HCT116 (cell line): ENCODE measurements around the gene PLEK2. TPM values are rescaled to one million over a fixed set of nuclear protein-coding genes. Genes with fewer than 3 reads are reported as not detected.

ENCODE experiments used
- ATAC-seq: fragments of 200-7000 bp; cut with Tn5 transposase; 2 replicates; pipeline ENCODE4 v1.9.1; 2020; ENCODE audit warnings: mild to moderate bottlenecking, moderate library complexity
- BruUV-seq: library from RNA; stranded (reverse); fragments of 400-500 nt; replicated peaks from 2 replicates; lab custom pipeline; 2021; lab: Mats Ljungman, UMichigan
- CTCF ChIA-PET: fragments of 300-600 bp; sonication (Branson Sonifier 250); formaldehyde crosslinking; loops from one replicate; lab custom pipeline; 2021; ENCODE audit warnings: antibody characterized with exemption; lab: Charles Lee
- POLR2A ChIA-PET: fragments of 300-600, 350-600 bp; sonication (Branson Sonifier 250); formaldehyde crosslinking; loops from one replicate; lab custom pipeline; 2021; ENCODE audit warnings: antibody characterized with exemption; lab: Charles Lee
- RAD21 ChIA-PET, 2 experiments: fragments of 300-600 bp; sonication (Branson Sonifier 250); formaldehyde crosslinking; loops; one replicate each; lab custom pipeline; 2023; ENCODE audit warnings: low total read pairs in 2 of 2; ENCODE audit not compliant: uncharacterized antibody in 2 of 2, unreplicated experiment in 2 of 2, low non-redundant PET in 1 of 2; lab: Charles Lee
- DNase-seq: peaks from one replicate; pipeline ENCODE4 v3.0.0-alpha.2; 2010; ENCODE audit warnings: low read depth, low spot score
- H2AFZ ChIP-seq: fragments of 200-600 bp; shearing (Covaris generic), sonication (generic); 2 replicates; pipeline ENCODE4 v1.6.1; 2017; ENCODE audit warnings: low read depth, mixed run types, mixed read lengths, antibody characterized with exemption, low read length; ENCODE audit not compliant: poor library complexity, severe bottlenecking
- H3K27ac ChIP-seq: 2 replicates; pipeline ENCODE4 v1.5.1; 2012; ENCODE audit warnings: low read depth, low read length
- H3K27me3 ChIP-seq: fragments of 200-600 bp; sonication (generic); 2 replicates; pipeline ENCODE4 v1.6.1; 2016; ENCODE audit warnings: mixed run types, low read length, mixed read lengths; ENCODE audit not compliant: insufficient read depth
- H3K36me3 ChIP-seq, 2 experiments: fragments of 200-500 bp in 1 of 2; fragments of 200-600 bp in 1 of 2; sonication (Bioruptor generic) in 1 of 2; sonication (generic) in 1 of 2; 2 replicates each; pipeline versions ENCODE4 v1.5.1 to v1.6.1; 2014 to 2016; ENCODE audit warnings: low read length in 2 of 2, inconsistent platforms in 1 of 2, mixed read lengths in 1 of 2, mixed run types in 1 of 2; ENCODE audit not compliant: insufficient read depth in 2 of 2, control insufficient read depth in 1 of 2
- H3K4me1 ChIP-seq, 2 experiments: fragments of 200-600 bp in 1 of 2; sonication (generic) in 1 of 2; 2 replicates each; pipeline versions ENCODE4 v1.5.1 to v1.6.1; 2012 to 2017; ENCODE audit warnings: low read length in 2 of 2, inconsistent platforms in 1 of 2, mild to moderate bottlenecking in 1 of 2, mixed read lengths in 1 of 2, mixed run types in 1 of 2, moderate library complexity in 1 of 2; ENCODE audit not compliant: insufficient read depth in 2 of 2, control insufficient read depth in 1 of 2
- H3K4me2 ChIP-seq: fragments of 200-600 bp; sonication (generic); 2 replicates; pipeline ENCODE4 v1.6.1; 2017; ENCODE audit warnings: mixed run types, low read length, mixed read lengths
- H3K4me3 ChIP-seq, 2 experiments: fragments of 200-600 bp in 1 of 2; sonication (generic) in 1 of 2; replicated peaks in 1 of 2; 2 replicates each; pipeline ENCODE4 v1.5.1; 2011 to 2016; ENCODE audit warnings: low read length in 2 of 2, control low read depth in 1 of 2, low read depth in 1 of 2, mild to moderate bottlenecking in 1 of 2, mixed read lengths in 1 of 2, mixed run types in 1 of 2
- H3K79me2 ChIP-seq: fragments of 200-600 bp; sonication (generic); 2 replicates; pipeline ENCODE4 v1.6.1; 2017; ENCODE audit warnings: mild to moderate bottlenecking, mixed run types, low read length, moderate library complexity, mixed read lengths; ENCODE audit not compliant: insufficient read depth
- H3K9ac ChIP-seq: fragments of 200-600 bp; sonication (generic); 2 replicates; pipeline ENCODE4 v1.6.1; 2016; ENCODE audit warnings: low read length, mixed read lengths
- H3K9me2 ChIP-seq: fragments of 200-600 bp; sonication (generic), shearing (Covaris generic); 2 replicates; pipeline ENCODE4 v1.6.1; 2017; ENCODE audit warnings: mixed run types, mild to moderate bottlenecking, moderate library complexity; ENCODE audit not compliant: insufficient read depth
- H3K9me3 ChIP-seq, 2 experiments: fragments of 200-500 bp in 1 of 2; fragments of 200-600 bp in 1 of 2; sonication (Bioruptor generic) in 1 of 2; sonication (generic) in 1 of 2; 2 replicates each; pipeline ENCODE4 v1.6.1; 2014 to 2017; ENCODE audit warnings: low read length in 2 of 2, mixed read lengths in 2 of 2, inconsistent platforms in 1 of 2, low read depth in 1 of 2, mild to moderate bottlenecking in 1 of 2, mixed run types in 1 of 2, moderate library complexity in 1 of 2; ENCODE audit not compliant: control insufficient read depth in 1 of 2, insufficient read depth in 1 of 2
- H4K20me1 ChIP-seq: fragments of 200-600 bp; sonication (generic), shearing (Covaris generic); 2 replicates; pipeline ENCODE4 v1.6.1; 2017; ENCODE audit warnings: mixed run types, mild to moderate bottlenecking, moderate library complexity; ENCODE audit not compliant: insufficient read depth
- ATF3 ChIP-seq: IDR thresholded peaks from 2 replicates; pipeline ENCODE4 v1.6.1; 2012
- CBX3 ChIP-seq: IDR thresholded peaks from 2 replicates; pipeline ENCODE4 v1.6.1; 2012; ENCODE audit warnings: low read depth
- CEBPB ChIP-seq: IDR thresholded peaks from 2 replicates; pipeline ENCODE4 v1.6.1; 2012; ENCODE audit warnings: low read depth
- CTCF ChIP-seq, 3 experiments: fragments of 200-600 bp in 1 of 3; sonication (generic) in 1 of 3; IDR thresholded peaks in 2 of 3; conservative IDR thresholded peaks in 1 of 3; 2 replicates each; pipeline ENCODE4 v1.5.1; 2012 to 2017; ENCODE audit warnings: low read depth in 2 of 3, low read length in 2 of 3, antibody characterized with exemption in 1 of 3, borderline replicate concordance in 1 of 3, control low read depth in 1 of 3, mild to moderate bottlenecking in 1 of 3, mixed read lengths in 1 of 3, mixed run types in 1 of 3, moderate library complexity in 1 of 3; ENCODE audit not compliant: insufficient read depth in 1 of 3
- EGR1 ChIP-seq: IDR thresholded peaks from 2 replicates; pipeline ENCODE4 v1.6.1; 2012; ENCODE audit warnings: low read depth
- EZH2 ChIP-seq: fragments of 200-600 bp; sonication (generic); IDR thresholded peaks from 2 replicates; pipeline ENCODE4 v1.6.1; 2017; ENCODE audit warnings: antibody characterized with exemption, mixed run types
- EZH2phosphoT487 ChIP-seq: fragments of 200-600 bp; IDR thresholded peaks from 2 replicates; pipeline ENCODE4 v1.6.1; 2018; ENCODE audit warnings: antibody characterized with exemption, borderline replicate concordance
- JUND ChIP-seq: IDR thresholded peaks from 2 replicates; pipeline ENCODE4 v1.6.1; 2012
- MAX ChIP-seq: IDR thresholded peaks from 2 replicates; pipeline ENCODE4 v1.6.1; 2012
- POLR2A ChIP-seq: IDR thresholded peaks from 2 replicates; pipeline ENCODE4 v1.7.0; 2011; ENCODE audit warnings: borderline replicate concordance; ENCODE audit not compliant: insufficient read depth, insufficient read length; ENCODE audit errors: extremely low read depth
- POLR2AphosphoS5 ChIP-seq: IDR thresholded peaks from 2 replicates; pipeline ENCODE4 v1.6.1; 2011; ENCODE audit warnings: mild to moderate bottlenecking, low read depth, low read length, moderate library complexity
- RAD21 ChIP-seq: IDR thresholded peaks from 2 replicates; pipeline ENCODE4 v1.6.1; 2012; ENCODE audit warnings: low read depth, mild to moderate bottlenecking
- REST ChIP-seq: IDR thresholded peaks from 2 replicates; pipeline ENCODE4 v1.6.1; 2012; ENCODE audit warnings: low read depth
- SIN3A ChIP-seq: IDR thresholded peaks from 2 replicates; pipeline ENCODE4 v1.6.1; 2012; ENCODE audit warnings: low read depth
- SRF ChIP-seq: IDR thresholded peaks from 2 replicates; pipeline ENCODE4 v1.6.1; 2012; ENCODE audit warnings: low read depth
- YY1 ChIP-seq: IDR thresholded peaks from 2 replicates; pipeline ENCODE4 v1.6.1; 2011; ENCODE audit warnings: low read length, low read depth, moderate library complexity, mild to moderate bottlenecking; ENCODE audit not compliant: insufficient replicate concordance; ENCODE audit errors: extremely low read depth
- ZBTB33 ChIP-seq: IDR thresholded peaks from 2 replicates; pipeline ENCODE4 v1.6.1; 2011; ENCODE audit warnings: mild to moderate bottlenecking, low read length, moderate library complexity; ENCODE audit not compliant: insufficient replicate concordance; ENCODE audit errors: extremely low read depth
- ZFX ChIP-seq: fragments of 450-650 bp; IDR thresholded peaks from 2 replicates; pipeline ENCODE4 v1.6.1; 2017
- ZNF274 ChIP-seq: fragments of 200-500 bp; sonication (Bioruptor generic); IDR thresholded peaks from 2 replicates; pipeline ENCODE4 v1.6.1; 2014; ENCODE audit warnings: mild to moderate bottlenecking, low read depth, low read length, inconsistent platforms
- intact Hi-C: fragments of 100-400 bp; cut with micrococcal nuclease; formaldehyde crosslinking; loops from 2 replicates; pipeline ENCODE4 v1.10.0; 2022
- total RNA-seq: library from RNA; stranded (reverse); gene quantifications from one replicate; pipeline ENCODE4 v1.2.1, GENCODE V29; 2021; ENCODE audit not compliant: unreplicated experiment

The PLEK2 gene
- total RNA-seq, 1 experiment from 2014 or later: 67.6 TPM

- H3K9me3 ChIP-seq: no peaks in the 10 kb centered on the region
- peaks cover 5 to 25% of the 10 kb centered on the region in 2 experiments; a peak in 3 of 4 replicates for H3K4me1 ChIP-seq
- TF ChIP-seq ZFX (no peak), REST (no peak), JUND (no peak), ZBTB33 (no peak), EZH2 (no peak), YY1 (no peak), ZNF274 (no peak), EZH2phosphoT487 (no peak), POLR2AphosphoS5 (no peak), MAX (no peak), CEBPB (no peak), SIN3A (no peak), RAD21 (no peak), ATF3 (no peak), POLR2A (no peak), SRF (no peak), CTCF (IDR thresholded peaks at IDR 0.05 in 2 of 3, conservative IDR thresholded peaks at IDR 0.05 in 1 of 3; ENCODE audit: borderline replicate concordance in 1 of 3, insufficient read depth in 1 of 3, low read depth in 2 of 3, low read length in 2 of 3) (no peak), CBX3 (no peak), EGR1 (no peak)
- no peak overlapping the region for H3K4me2 ChIP-seq
- no peak overlapping the region for H3K4me3 ChIP-seq
- no peaks in the 10 kb centered on the region for H4K20me1 ChIP-seq
- BruUV-seq: no TSS peak
- ChIA-PET CTCF (interaction anchor here (0.6 to 4.4 kb wide), 6 partner anchors 11 to 279 kb away, joined by 3 to 78 read pairs (median 4); no protein-coding TSS in a partner anchor), POLR2A (no interaction called here), RAD21 (interaction anchor here in 1 of 2 experiments (0.6 kb wide), 1 partner anchor 158 kb away, joined by 3 read pairs; no protein-coding TSS in a partner anchor)
- no peak for ATAC-seq
- H3K79me2 ChIP-seq: no peaks in the 10 kb centered on the region
- H3K9ac ChIP-seq: no peak overlapping the region
- H2AFZ ChIP-seq: no peak overlapping the region
- no peaks in the 10 kb centered on the region for H3K36me3 ChIP-seq
- intact Hi-C loops: loop anchor here (2.0 to 5.0 kb wide), 2 partner anchors 107 to 279 kb away; partner anchors contain the start of gene PLEKHH1
- no peaks in the 10 kb centered on the region for H3K9me2 ChIP-seq
- DNase-seq: no peak
- no peaks in the 10 kb centered on the region for H3K27me3 ChIP-seq
- no peak overlapping the region for H3K27ac ChIP-seq
Observed at GRCh38 chr14:67425608-67426007, 13.6 kb upstream of the PLEK2 start.
